T-helper 2 cell treated with Interferon-gamma antibody and Interleukin-4, amounts not matched to agents 5 μg/mL and 100 μg/mL, for 36 hours (primary cell): Measurements from ENCODE around the gene HES5.
A peak's percentile ranks its signal among the peaks of the same experiment; 100 is the strongest.

Source experiments
- DNase-seq: peaks from one replicate; pipeline ENCODE4 v3.0.0; 2021; ENCODE audit warnings: low spot score
- H3K27ac Mint-ChIP-seq: one replicate; pipeline ENCODE4 v1.8.0; 2021; ENCODE audit warnings: mild to moderate bottlenecking, mixed read lengths
- H3K27me3 Mint-ChIP-seq: one replicate; pipeline ENCODE4 v1.8.0; 2021; ENCODE audit warnings: low read depth, mixed read lengths
- H3K36me3 Mint-ChIP-seq: one replicate; pipeline ENCODE4 v1.8.0; 2021; ENCODE audit warnings: low read depth, mixed read lengths
- H3K4me1 Mint-ChIP-seq: one replicate; pipeline ENCODE4 v1.8.0; 2021; ENCODE audit warnings: low read depth, mixed read lengths
- H3K4me3 Mint-ChIP-seq: one replicate; pipeline ENCODE4 v1.8.0; 2022; ENCODE audit warnings: mild to moderate bottlenecking, moderate library complexity, mixed read lengths
- H3K9me3 Mint-ChIP-seq: one replicate; pipeline ENCODE4 v1.8.0; 2021; ENCODE audit warnings: mixed read lengths

HES5 gene

DNA sequence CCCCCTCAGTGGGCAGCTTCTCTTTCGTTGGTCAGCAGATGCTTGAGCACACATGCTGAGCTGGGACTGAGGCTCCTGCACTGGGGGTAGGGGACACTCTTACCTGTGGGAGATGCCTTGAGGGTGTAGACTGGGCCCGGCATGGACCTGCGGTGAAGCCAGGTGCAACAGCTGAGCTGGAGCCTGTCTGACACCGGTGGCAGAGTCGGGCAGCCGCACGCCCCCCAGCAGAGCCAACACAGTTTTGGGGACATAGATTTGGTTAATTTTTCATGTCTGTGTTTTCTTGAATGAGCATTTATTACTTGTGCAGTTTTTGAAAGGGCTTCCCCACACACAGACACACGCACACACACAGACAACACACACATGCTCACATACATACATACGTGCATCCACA, 5.9 kb upstream of the HES5 start:
- no peak for DNase-seq
- H3K9me3 Mint-ChIP-seq, result no peaks in the 10 kb centered on the region
- H3K4me1 Mint-ChIP-seq, result no peaks in the 10 kb centered on the region
- no peaks in the 10 kb centered on the region for H3K36me3 Mint-ChIP-seq
- peaks cover 22% of the 10 kb centered on the region for H3K27me3 Mint-ChIP-seq
- H3K27ac Mint-ChIP-seq, result no peak overlapping the region
- no peak overlapping the region for H3K4me3 Mint-ChIP-seq

- Mint-ChIP-seq H3K4me1 (no peaks in the 10 kb centered on the region), H3K36me3 (no peaks in the 10 kb centered on the region), H3K27ac (no peak overlapping the region), H3K9me3 (no peaks in the 10 kb centered on the region), H3K4me3 (no peak overlapping the region), H3K27me3 (peaks cover 27% of the 10 kb centered on the region)
- no peak for DNase-seq
Observed at GRCh38 chr1:2535455-2535854, 5.4 kb upstream of the HES5 start.

- Mint-ChIP-seq H3K27ac (no peak overlapping the region), H3K27me3 (peaks cover 27% of the 10 kb centered on the region), H3K9me3 (no peaks in the 10 kb centered on the region), H3K4me3 (no peak overlapping the region), H3K36me3 (no peaks in the 10 kb centered on the region), H3K4me1 (no peaks in the 10 kb centered on the region)
- DNase-seq, result no peak
Observed at GRCh38 chr1:2534687-2535441, 4.8 kb upstream of the HES5 start.

- H3K4me1 Mint-ChIP-seq, result no peaks in the 10 kb centered on the region
Observed at GRCh38 chr1:2534315-2534686, 4.2 kb upstream of the HES5 start.

GRCh38 chr1:2533365-2533764, 3.3 kb upstream of the HES5 start:
- H3K36me3 Mint-ChIP-seq, result no peaks in the 10 kb centered on the region
- no peak overlapping the region for H3K4me3 Mint-ChIP-seq
- no peak for DNase-seq
- no peaks in the 10 kb centered on the region for H3K9me3 Mint-ChIP-seq
- no peak overlapping the region for H3K27ac Mint-ChIP-seq
- H3K4me1 Mint-ChIP-seq, result no peaks in the 10 kb centered on the region
- peaks cover 35% of the 10 kb centered on the region for H3K27me3 Mint-ChIP-seq

More at GRCh38 chr1:2534315-2534686, 4.2 kb upstream of the HES5 start:
- no peak for DNase-seq
- H3K9me3 Mint-ChIP-seq, result no peaks in the 10 kb centered on the region
- H3K27me3 Mint-ChIP-seq, result peaks cover 27% of the 10 kb centered on the region
- no peak overlapping the region for H3K4me3 Mint-ChIP-seq
- no peak overlapping the region for H3K27ac Mint-ChIP-seq
- no peaks in the 10 kb centered on the region for H3K36me3 Mint-ChIP-seq

- no peaks in the 10 kb centered on the region for H3K9me3 Mint-ChIP-seq
- H3K4me3 Mint-ChIP-seq, result no peak overlapping the region
- H3K27me3 Mint-ChIP-seq, result peaks cover 35% of the 10 kb centered on the region
- no peaks in the 10 kb centered on the region for H3K4me1 Mint-ChIP-seq
- H3K27ac Mint-ChIP-seq, result no peak overlapping the region
- DNase-seq, result no peak
- H3K36me3 Mint-ChIP-seq, result no peaks in the 10 kb centered on the region
Observed at GRCh38 chr1:2532485-2533160, 2.6 kb upstream of the HES5 start.

- peaks cover 3% of the 10 kb centered on the region for H3K4me1 Mint-ChIP-seq
- H3K4me3 Mint-ChIP-seq, result no peak overlapping the region
- H3K27me3 Mint-ChIP-seq, result peaks cover 33% of the 10 kb centered on the region
- DNase-seq, result no peak
- H3K27ac Mint-ChIP-seq, result no peak overlapping the region
- H3K36me3 Mint-ChIP-seq, result no peaks in the 10 kb centered on the region
- H3K9me3 Mint-ChIP-seq, result no peaks in the 10 kb centered on the region
Observed at GRCh38 chr1:2530513-2531361, 674 bp upstream of the HES5 start.

DNA sequence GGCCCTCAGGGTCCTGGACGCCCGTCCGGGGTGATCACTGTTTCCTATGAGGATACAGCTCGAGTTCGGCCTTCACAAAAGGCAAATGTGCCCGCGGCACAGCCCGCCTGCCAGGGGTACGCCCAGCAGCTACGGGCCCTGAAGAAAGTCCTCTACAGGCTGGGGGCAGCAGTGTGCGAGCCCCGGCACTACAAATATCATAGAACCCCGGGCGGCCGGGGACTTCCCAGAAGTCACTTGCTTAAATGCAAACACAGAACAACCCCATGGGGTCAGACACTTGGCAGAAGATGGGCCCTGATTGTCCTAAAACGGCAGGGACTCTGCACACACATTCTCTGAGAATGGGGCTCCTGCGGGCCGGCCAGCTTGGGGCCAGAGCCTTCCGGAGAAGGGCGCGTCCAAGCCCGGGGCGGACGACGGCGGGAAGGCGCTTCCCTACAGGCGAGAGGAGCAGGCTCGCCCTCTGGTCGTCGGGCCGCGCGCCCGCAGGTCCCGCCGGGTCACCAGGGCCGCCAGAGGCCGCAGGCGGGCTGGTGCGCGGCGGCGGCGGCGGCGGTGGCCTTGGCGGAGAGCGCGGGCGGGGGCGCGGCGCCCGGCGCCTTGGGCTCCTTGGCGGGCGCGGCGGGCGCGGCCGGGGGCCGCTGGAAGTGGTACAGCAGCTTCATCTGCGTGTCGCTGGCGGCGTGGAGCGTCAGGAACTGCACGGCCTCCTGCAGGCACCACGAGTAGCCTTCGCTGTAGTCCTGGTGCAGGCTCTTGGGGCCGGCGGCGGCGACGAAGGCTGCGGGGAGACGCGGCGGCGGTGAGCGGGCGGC, 888 bp downstream of the HES5 start:
- Mint-ChIP-seq H3K4me1 (peaks cover 14% of the 10 kb centered on the region), H3K27ac (no peak overlapping the region), H3K27me3 (peaks cover 28% of the 10 kb centered on the region), H3K4me3 (peak overlapping the region; percentile 54), H3K9me3 (no peaks in the 10 kb centered on the region), H3K36me3 (peaks cover 9% of the 10 kb centered on the region)
- DNase-seq, result no peak

DNA sequence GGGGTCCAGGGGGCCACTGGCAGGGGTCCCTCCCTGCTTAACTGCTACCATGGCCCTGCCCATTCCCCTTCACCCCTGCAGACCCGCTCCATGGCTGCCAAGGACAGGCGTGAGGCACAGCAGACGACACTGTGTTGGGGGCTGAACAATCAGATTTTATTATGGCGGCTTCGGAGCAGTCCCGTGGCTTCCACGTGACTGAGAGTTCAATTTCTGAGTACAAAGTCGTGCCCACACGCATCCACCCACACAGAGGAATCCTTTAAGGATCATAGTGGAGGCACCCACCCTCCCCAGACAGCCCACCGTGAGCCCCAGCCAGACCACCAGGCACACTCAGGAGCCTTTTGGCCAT, 1.5 kb downstream of the HES5 start:
- no peak for DNase-seq
- Mint-ChIP-seq H3K4me3 (no peak overlapping the region), H3K27ac (no peak overlapping the region), H3K9me3 (no peaks in the 10 kb centered on the region), H3K27me3 (peaks cover 25% of the 10 kb centered on the region), H3K4me1 (peaks cover 18% of the 10 kb centered on the region), H3K36me3 (peaks cover 9% of the 10 kb centered on the region)

- Mint-ChIP-seq H3K36me3 (peaks cover 11% of the 10 kb centered on the region), H3K4me1 (peaks cover 23% of the 10 kb centered on the region), H3K27me3 (peaks cover 21% of the 10 kb centered on the region), H3K9me3 (no peaks in the 10 kb centered on the region), H3K4me3 (no peak overlapping the region), H3K27ac (no peak overlapping the region)
- DNase-seq, result no peak
Observed at GRCh38 chr1:2528016-2528415, 2.0 kb downstream of the HES5 start.

DNA sequence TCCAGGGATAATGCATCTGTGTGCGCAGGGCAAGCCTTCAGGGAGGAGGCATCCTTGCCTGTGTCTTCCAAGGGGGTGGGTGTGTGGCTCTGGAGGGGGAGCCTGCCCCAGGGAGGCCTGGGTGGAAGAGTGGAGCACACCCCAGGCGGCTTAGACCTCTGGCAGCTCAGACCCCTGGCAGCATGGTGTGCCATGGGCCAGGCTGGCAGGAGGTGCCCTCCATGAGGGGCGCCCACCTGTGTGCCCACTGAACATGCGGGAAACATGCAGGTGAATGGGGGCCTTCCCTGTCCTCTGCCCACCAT, 2.6 kb downstream of the HES5 start:
- DNase-seq, result no peak
- no peak overlapping the region for H3K27ac Mint-ChIP-seq
- H3K4me1 Mint-ChIP-seq, result peaks cover 27% of the 10 kb centered on the region
- no peak overlapping the region for H3K4me3 Mint-ChIP-seq
- H3K27me3 Mint-ChIP-seq, result peaks cover 21% of the 10 kb centered on the region
- no peaks in the 10 kb centered on the region for H3K9me3 Mint-ChIP-seq
- peaks cover 11% of the 10 kb centered on the region for H3K36me3 Mint-ChIP-seq

- no peaks in the 10 kb centered on the region for H3K9me3 Mint-ChIP-seq
- peaks cover 19% of the 10 kb centered on the region for H3K27me3 Mint-ChIP-seq
- H3K4me3 Mint-ChIP-seq, result peak overlapping the region; percentile 15
- peaks cover 11% of the 10 kb centered on the region for H3K36me3 Mint-ChIP-seq
- DNase-seq, result peak; percentile 72
- H3K27ac Mint-ChIP-seq, result no peak overlapping the region
- peaks cover 30% of the 10 kb centered on the region for H3K4me1 Mint-ChIP-seq
Observed at GRCh38 chr1:2526824-2527555, 3.1 kb downstream of the HES5 start.
